ENCODE results near the gene WIZ.
"Not testable (repeated sequence)": the region's sequence is repeated elsewhere in the genome, so short reads cannot be mapped to it uniquely, and the experiment has no call there.

WIZ gene

DNA sequence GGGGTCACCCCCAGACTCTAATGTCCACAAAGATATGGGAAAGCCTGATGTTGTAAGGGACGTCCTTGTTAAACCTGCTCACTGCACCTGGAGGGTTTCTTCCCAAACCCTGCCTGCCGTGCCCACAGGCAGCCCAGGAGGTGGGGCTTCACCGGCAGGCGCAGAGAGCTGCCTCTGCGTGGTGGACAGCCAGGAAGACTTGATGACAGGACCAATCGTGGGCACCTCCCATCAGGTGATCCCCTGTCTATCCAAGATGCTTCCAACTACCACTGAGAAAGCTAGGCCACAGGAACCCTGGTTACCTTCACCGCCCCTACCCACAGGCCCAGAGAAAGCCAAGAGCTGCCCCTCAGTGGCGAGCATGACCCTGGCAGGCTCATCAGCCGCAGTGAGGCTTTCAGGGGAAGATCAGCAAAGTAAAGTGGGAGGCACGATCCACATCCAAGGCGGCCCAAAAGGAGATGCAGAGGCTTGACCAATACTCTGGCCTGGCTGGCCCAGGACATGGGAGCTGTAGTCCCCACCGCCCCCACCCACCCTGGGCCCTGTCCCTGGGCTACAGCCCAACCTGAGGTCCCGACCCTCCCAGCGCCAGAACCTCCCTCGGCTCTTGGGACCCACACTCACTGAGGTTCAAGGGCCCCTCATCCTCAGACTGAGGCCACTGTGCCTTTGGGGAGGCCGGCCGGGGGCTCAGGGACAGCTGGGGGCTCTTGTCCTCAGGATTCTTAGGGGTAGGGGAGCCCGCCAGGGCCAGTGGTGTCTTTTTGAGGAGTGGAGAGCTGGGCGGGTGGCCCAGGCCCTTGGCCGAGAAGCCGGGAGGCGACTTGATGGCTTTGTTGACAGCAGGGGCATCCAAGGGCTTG is 20.6 kb downstream of the WIZ start:
- no peak for DNase-seq (ENCODE audit: low spot score)

DNA sequence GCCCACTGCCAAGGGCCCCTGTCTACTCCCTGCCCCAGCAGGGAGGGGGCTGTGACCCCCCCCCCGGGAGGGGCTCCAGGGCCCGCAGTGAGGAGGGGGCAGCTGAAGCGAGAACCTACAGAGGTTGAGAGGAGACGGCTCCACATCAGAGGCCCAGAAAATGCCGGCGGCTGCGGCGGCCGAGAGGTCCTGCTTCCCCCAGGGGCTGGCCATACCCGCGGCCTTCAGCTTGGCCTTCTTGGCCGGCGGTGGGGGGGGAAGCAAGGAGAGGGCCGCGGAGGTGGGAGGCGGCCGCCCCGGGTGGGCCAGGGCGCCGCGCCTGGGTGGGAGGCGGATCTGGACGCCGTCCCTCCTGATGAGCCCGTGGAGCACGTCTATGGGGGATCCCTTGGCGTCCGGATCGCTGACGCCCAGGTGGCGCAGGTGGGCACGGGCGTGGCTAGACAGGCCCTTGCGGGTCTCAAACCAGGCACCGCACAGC is 21.7 kb downstream of the WIZ start:
- no peak for DNase-seq (ENCODE audit: low spot score)

DNA sequence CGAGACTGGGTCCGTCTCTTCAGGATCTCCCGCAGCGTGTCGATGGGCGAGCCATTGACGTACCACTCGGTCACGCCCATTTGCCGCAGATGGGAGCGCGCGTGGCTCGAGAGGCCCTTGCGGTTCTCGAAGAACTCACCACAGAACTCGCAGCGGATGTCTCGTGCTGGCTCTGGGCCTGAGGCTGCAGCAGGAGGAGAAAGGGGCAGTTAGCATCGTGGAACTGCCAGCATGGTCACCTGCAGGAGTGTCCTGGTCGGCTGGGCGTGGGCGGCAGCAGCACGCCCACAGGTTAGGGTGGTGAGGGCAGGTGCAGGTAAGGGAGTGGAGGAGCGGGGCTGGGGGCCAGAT is 22.4 kb downstream of the WIZ start:
- no peak for DNase-seq (ENCODE audit: low spot score)

DNA sequence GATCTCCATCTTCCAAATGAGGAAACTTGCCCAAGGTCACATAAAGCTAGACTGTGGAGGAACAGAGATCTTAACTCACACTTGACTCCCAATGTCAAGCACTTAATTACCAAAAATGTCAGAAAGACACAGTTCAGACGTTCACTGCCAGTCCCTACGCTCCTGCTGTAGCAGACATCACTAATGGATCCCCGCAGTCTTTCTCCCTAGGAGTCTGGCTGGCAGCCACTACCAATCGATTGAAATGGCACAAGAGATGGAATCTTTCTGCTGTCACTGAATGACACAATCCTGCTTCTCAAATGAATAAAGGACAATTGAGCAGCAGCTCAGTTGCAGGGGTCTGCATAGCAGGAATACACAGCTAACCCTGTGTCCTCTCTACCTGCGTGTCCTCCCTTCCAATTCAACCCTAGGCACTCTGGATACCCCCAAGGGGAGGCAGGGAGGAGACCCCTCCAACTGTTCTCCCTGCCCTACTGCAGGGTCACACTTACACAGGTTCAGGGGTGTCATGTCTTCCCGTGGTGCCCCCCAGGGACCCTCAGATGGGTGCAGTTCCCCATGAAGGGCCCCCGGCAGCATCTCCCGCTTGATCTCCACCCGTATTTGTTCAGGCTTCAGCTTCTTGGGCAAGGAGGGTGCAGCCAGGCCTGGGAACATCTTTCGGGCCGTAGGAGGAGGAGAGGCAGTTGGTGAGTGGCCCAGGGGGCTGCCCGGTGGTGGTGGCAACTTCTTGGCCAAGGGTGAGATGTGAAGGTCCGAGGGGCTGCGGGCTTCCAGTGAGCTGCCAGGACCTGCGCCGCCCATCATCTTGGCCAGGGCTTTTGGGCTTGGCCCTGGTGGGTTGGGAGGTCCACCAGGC is 23.0 kb downstream of the WIZ start:
- DNase-seq (ENCODE audit: low spot score): no peak

DNA sequence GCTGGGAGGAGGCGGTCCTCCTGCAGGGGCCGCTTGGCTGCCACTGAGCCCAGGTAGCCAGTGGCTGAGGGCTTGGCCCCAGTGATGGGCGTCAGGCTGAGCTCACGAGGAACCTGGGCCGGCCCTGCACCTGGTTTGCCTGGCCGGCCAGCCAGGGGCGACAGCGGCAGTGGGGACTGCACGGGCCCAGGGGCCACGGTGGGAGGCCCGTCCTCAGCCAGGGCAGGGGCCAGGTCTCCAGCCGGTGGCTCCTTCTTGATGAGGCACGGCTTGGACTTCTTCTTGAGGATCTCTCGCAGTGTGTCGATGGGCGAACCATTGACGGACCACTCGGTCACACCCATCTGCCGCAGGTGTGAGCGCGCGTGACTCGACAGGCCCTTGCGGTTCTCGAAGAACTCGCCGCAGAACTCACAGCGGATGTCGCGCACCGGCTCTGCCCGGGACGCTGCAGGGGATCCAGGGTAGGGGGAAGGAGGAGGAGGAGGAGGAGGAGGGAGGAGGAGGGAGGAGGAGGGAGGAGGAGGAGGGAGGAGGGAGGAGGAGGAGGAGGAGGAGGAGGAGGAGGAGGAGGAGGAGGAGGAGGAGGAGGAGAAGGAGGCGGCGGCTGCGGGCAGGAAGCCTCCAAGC is 24.3 kb downstream of the WIZ start:
- no peak for DNase-seq (ENCODE audit: low spot score)

DNA sequence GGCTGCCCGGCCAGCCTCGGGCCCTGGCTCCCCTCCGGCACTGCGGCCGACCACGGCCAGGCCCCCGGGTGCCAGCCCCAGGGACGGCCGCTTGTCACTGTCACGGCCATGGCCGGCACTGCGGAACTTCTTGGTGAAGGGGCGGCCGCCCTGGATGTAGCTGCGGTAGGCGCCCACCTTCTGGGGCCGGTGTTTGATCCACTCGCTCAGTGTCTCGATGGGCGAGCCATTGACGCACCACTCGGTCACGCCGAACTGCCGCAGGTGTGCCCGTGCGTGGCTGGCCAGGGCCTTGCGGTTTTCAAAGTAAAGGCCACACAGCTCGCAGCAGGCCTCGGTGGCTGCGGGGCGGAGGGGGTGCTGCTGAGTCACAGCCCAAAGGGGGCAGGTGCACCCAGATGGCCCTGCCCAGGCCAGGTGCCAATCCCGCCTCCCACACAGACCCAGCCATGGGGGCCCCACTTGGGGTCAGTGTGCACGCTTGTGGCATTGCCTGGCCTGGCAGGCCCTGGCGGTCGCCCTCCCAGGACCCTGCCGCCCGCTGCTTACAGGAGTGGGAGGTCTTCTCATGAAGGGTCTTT is 25.0 kb downstream of the WIZ start:
- no peak for DNase-seq (ENCODE audit: low spot score)

DNA sequence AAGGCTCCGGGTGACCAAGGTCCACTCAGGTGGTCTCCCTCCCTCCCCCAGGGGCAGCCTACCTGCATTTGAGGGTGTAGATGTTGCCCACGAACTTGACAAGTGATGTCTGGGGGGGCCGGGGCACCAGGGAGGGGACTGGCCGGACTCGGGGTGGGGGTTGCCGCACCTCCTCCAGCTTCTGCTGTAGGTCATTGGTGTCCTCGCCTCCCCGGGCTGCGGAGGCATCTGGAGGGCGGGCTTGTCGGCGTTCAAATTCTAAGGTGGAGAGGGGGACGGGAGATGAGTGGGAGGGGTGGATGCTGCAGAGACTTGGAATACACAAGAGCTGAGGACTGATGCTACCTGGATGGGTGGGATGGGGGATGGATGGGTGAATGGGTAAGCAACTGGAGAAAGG is 25.6 kb downstream of the WIZ start:
- no peak for DNase-seq (ENCODE audit: low spot score)

DNA sequence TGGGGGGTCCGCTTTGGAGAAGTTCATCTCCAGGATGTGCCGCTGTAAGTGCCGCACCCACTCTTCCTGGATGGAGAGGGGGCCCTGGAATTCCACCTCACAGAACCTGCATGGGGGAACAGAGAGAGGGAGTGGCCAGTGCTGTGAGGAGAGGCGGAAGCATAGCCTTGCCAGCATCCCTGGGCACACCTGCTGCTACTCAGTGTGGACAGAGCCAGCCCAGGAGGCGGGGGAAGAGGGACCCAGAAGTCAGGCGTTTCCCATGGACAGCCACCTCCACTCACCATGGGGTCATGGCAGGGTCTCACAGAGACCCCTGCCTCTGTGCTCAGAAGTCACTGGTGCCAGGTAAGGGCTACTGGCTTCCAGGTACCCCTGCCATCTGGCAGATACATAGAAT is 26.6 kb downstream of the WIZ start:
- no peak for DNase-seq (ENCODE audit: low spot score)

DNA sequence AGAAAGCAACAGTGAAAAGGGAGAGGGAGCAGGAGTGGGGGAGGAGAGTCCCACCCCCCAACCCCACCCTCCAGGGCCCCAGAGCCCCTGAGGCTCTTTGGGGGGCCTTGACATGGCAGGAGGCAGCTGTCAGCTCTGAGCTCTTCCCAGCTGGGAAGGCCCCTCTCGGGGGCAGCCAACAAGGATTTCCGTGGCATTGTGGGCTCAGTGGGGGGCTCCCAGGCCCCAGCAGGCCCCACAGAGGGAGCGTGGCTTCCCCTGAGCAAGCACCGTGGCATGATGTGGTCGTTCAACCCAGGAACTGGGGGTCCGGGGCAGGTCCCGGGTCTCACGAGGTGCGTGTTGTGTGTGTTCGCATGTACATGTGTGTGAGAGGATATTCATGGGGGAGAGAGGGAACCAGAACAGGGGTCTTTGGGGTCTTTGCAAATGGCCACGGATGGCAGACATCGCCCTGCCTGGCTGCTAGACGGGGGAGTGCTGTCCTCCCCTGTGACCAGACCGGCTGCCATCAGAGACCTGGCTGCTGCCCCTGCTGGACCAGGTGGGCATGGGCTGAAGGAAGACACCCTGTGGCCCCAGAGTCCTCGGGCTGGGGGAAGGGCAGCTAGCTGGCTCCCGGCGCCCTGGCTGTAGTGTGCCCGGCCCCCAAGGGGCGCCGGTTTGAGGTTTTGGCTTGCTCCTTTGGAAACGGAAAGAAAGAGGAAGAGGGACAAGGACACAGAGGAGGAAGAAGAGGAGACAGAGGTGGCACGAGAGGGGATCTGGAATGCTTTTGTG is 27.3 kb downstream of the WIZ start:
- DNase-seq (ENCODE audit: low spot score): no peak

DNA sequence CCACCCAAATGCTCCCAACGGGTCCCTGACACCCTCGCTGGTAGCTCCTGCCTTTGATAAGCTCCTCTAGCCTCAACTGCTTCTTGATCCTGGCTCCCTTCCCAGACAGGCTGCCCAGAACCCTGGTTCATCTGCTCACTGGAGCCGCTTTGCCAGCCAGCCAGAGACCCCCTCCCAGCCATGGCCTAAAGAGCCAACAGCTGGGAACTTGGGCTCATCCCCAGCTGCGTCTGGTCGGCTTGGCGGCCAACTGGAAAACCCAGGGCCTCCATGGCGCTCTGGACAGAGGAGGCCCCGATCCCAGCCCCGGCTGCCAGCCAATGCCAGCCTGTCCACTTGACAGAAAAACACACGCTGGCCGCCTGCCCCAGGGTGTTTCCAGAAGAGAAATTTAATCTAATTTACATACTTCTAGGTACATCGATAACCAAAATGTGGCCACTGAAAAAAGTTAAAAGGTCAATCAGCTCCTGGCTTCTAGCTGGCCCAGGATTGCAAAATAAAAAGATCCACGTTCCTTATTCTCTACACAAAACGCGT is 28.0 kb downstream of the WIZ start:
- no peak for DNase-seq (ENCODE audit: low spot score)

DNA sequence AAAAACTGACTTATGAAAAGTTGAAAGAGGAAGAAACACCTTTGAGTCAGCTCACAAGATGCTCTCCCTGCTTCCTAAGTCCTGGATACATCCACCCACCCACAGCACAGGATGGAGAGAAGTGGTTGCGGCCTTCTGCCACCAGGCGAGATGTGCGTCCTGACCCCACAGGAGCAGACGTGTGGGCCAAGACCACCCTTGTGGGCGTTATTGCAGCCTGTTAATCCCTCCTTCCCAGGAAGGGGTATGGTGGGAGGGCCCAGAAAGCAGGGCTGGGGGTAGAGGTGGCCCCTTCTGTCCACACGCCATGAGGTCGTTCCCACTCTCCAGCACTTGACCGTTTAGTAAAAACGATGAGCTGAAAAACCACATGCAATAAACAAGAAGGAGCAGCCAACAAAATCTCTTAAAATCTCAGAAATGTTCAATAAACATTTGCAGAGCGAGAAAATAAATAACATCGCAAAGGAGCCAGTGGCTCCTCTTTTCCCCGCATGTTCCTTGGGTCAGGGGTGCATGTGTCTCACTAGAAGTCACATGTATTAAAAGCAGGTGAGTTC is 28.5 kb downstream of the WIZ start:
- no peak for DNase-seq (ENCODE audit: low spot score)

DNA sequence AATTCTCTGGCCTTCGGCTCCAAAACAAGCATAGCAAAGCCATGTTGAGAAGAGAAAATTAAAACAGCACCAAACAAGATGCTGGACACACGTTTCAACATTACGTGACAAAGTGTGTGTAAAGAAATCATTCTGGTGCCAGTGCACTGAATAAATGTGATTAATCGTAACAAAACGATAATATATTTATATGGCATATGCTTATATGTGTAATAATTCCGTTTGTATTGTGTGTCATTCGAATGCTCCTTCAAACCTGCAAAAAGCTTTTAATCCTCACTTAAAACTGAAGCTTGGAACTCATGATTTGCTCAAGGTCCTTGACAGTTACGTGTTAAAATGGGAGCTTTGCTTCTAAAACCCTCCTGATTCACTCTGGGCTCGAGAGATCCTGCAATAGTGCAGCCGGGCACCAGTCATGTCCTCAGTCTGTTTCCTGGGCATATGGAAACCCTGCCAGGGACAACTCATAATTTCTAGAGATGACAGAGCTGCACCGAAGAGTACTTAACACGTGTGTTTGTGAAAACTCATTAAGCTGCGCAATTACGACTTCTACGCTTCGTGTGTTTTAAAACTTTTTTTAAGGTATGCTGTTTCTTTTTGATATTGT is 30.2 kb downstream of the WIZ start:
- no peak for DNase-seq (ENCODE audit: low spot score)

DNA sequence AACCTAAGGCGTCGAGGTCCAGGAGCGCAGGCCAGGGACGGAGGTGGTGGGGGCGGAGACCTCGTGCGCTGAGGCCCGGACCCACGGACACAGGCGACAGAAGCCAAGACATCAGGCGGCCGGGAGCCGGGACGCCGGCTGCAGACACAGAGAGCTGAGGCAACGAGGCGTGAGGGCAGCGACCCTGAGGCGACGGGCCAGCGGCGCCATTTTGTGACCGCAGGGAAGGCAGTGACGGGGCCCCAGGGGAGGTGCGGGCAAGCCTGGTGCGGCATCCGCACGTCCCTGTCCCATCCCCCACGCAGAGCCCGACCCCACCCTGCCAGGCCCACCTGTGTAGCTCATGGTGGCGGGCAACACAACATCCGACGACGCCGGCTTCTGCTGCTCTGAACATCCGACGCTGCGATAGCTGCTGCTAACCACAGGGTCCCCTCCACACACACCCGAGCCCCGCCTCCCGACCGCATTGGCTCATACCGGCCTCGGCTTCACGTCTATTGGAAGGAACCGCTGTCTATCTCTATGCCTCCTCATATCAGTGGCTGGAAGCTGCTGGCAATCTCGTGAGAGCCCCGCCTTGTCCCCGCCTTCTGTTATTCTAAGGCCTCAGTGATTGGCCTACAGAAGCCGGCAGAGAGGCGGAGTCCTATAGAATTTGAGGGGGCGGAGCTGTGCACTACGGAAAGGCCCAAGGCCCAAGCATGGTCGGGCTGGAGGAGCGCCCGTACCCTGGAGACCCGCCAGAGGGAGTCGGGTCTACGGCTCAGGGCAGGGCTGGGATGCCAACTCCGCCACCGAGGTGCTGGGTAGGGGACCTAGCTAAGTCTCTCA is 31.0 kb downstream of the WIZ start, which contains the start of gene AKAP8L:
Gene AKAP8L (minus strand): TSS at position 410 of the 834 bp plus-strand sequence. CDS start 65 bp downstream, at position 345.
- DNase-seq (ENCODE audit: low spot score): peak; percentile 99

DNA sequence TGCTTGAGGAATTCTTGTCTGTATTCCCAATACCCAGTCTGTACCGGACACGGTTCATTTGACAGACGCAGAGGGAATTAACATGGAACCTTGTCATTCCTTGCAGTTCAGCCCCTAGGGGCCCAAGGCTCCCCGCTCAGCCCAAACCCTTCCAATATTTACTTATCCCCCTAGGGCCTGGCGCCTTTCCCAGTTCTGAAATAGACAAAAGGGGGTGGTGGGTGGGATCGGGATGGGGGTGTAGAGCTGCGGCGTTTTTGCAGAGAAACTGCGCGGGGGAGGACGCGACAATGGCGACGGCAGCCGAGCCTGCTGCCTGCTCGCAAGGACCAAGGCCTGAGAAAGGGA is 31.6 kb downstream of the WIZ start:
- no peak for DNase-seq (ENCODE audit: low spot score)

DNA sequence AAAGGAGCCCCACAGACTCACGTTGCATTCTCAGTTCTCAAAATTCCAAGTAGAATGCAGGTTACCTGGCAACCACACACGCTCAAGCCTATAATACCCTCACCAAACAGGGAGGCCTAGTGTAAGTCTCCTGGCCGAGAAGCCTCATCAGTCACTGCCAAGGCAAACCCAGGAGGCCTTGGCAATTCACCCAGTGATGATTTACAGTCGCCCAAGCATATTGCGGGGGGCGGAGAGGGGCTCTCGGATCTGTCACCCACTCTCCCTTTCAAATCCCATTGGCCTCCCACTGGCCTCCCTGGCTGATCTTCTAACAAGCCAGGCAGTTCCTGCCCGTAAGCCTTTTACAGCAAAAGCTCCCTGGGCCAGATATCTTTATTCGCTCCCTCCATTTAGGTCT is 32.1 kb downstream of the WIZ start:
- DNase-seq (ENCODE audit: low spot score): no peak

DNA sequence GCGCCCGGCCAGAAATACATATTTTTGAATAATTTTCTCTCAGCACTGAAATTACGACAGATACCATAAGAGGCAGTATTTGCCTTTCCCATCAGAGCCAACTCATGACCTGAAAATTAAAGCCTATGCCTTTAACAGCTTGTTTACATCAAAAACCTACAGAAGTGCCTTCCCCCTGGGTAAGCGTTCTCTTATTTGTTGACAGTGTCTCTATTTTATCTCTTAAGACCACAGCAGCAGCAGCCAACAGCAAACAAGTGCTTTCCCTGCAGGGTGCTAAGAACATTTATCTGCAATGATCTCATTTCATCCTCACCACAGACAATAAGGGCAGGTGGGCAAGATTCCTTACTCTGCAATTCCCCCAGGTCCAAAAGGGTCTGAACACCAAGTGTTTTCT is 36.9 kb downstream of the WIZ start:
- DNase-seq (ENCODE audit: low spot score): no peak

DNA sequence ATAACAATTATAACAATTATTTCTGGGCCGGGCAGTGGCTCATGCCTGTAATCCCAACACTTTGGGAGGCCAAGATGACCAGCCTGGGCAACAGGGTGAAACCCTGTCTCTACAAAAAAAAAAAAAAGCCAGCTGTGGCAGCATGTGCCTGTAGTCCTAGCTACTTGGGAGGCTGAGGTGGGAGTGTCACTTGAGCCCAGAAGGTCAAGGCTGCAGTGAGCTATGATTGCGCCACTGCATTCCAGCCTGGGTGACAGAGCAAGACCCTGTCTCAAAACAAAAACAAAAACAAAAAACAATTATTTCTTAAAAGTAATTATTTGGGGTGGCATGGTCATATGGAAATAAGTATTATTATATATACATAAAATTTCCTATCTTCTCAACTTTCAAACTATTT is 38.4 kb downstream of the WIZ start:
- not testable (repeated sequence) for DNase-seq (ENCODE audit: low spot score)

DNA sequence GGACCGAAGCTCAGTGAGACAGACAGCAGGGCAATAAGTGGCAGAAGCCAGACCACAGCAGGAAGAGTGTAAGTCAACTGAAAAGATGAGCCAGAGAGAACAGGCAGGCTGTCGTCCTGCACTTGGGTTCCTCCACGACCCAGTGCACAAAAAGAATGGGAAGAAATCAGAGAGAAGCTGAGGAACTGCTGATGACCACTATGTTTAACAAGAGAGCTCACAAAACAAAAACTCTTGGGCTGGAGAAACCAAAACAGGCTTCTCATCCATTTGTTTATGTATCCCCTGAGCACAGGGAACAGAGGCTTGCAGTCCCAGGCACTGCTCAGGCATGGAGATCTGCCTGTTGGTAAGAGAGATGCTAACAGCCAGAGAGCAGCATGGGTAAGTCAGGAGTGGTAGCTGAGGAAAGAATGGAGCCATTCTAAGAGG is 45.0 kb downstream of the WIZ start:
- no peak for DNase-seq (ENCODE audit: low spot score)

DNA sequence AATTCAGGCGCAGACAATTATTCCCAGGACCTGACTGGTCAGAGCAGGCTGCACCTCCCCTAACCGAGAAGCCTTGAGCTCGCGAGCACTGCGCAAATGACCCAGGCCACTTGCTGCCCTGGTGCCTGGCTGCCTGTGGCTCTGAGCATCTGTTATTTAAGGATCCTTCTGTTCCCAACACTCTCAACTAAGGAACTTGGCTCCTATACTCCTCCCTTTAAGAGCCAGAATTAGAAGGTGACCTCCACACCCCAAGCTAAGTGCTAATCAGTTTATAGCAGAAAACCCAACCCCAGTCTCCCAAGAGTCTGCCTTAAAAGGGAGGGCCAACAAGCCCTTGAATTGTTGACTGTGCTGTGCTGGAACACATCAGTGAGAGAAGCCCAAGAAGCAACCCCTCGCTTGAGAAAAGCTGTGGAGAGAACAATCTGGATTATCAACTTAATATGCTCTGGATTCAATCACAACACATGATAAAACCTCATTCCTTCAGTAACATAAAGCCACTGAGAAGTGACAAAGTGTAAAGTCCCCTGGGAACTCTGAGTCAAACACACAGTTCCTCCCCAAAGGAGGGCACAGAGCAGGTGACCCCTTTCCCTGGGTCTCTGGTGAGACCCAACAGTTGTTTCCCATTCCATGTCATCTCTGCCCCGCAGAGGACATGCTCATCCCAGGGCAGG is 45.5 kb downstream of the WIZ start:
- DNase-seq (ENCODE audit: low spot score): no peak

Measured in HuH-7 (cell line).